GM21515 (cell line): ENCODE measurements around the gene STARD10.
A peak's percentile ranks its signal among the peaks of the same experiment; 100 is the strongest.

Experiments
- ATAC-seq: cut with Tn5 transposase; IDR thresholded peaks from one replicate; pipeline ENCODE4 v1.9.1; 2021; ENCODE audit not compliant: unreplicated experiment

The STARD10 gene

DNA sequence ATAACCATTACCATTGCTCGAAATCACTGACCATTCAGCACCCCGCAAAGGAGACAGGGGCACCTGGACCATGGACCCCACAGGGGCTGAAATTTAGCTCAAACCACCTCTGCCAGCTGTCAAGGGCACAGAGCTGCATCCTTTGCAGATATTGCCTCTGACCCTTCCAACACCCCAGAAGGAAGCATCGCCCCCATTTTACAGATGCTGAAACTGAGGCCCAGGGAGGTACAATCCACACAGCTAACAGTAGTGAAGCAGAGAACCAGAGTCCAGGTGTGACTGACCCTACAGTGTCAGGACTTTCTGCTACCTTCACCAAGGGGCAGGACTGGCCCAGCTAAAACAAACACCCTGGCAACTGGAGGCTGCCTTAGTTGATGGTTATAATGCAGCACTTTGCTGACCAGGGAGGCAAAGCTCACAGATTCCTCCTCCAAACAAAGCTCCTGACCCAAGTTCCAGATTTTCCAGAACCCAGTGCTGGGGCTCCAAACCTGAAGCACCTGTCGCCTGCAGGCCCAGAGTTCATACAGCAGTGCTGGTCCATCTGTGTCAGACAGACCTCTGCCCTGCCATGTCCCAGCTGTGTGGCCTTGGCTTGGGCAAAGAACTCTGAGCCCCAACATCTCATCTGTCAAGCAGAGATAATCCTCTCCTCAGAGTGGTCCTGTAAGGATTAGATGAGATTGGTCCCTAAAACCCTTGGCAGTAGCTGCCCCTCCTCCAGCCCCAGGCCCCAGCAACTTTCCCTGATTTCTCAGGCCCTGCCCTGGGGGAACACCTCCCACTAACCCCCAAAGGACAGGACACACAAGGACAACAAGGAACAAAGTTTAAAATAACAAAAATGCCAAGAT is 26.4 kb downstream of the STARD10 start:
- ATAC-seq = no peak

DNA sequence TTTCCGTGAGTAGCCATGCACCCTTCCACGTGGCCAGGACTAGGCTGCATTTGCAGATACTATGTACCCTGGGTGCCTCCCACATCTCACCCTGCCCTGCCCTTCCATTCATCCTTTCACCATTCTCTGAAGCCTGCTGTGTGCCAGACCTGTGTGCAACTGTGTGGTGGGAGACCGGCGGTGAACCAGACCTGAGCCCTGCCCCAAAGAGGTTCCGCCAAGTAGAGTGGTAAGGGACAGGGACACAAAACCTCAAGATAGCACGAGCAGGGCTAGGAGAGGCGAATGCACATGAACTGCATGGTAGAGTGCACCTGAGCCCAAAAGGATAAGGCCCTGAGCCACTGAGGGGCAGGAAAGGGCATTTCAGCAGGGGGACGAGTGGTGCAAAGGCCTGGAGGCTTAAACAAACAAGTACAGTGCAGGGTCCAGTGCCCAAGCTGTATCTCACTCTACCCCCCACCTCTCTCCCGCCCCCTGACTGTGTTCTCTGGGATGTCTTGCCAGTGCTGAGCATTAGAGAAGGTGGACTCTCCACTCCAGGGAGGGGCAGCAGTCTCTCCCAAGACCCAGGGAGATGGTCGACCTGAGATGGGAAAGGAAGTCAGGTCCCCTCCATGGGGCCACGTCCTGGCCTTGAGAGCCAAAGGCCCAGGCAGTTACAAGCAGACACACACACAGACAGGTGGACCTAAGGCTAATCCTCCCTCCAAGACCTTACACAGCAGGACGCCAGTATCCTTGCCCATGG is 27.5 kb downstream of the STARD10 start:
- no peak for ATAC-seq

DNA sequence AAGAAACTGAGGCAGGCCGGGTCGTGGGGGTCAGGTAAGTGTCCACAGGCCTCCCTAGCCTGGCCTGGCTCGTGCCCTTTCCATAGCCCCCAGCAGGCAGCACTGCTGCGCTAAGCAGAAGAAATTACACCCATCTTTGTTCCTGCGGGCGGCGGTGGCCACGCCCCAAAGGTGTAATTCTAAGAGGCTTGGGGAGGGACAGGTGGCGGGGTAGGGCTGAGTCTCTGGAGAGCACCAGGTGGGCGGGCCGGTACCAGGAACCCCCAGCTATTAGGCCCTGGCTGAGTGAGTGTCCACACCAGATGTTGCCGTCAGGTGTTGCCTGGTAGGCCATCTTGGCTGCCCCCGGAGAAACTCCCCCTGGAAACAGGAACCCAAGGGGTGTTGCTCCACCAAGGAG is 29.3 kb downstream of the STARD10 start:
- ATAC-seq = no peak

DNA sequence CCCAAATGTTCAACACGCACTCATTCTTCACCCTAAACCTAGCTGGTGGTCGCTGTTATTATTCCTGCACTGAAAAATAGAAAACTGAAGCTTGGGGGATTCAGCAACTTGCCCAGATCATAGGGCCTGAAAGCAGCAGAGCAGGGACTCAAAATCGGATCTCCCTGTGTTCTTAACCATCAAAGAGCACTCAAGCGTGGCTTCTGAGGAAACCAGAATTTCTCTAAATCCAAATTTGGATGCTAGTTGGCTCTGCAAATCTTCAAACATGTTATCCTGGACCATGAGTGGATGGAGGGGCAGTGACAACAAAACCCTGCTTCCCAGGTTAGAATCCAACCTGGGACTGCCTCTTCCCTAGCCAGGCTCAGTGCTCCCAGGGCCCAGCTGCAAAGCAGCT is 30.0 kb downstream of the STARD10 start:
- no peak for ATAC-seq

DNA sequence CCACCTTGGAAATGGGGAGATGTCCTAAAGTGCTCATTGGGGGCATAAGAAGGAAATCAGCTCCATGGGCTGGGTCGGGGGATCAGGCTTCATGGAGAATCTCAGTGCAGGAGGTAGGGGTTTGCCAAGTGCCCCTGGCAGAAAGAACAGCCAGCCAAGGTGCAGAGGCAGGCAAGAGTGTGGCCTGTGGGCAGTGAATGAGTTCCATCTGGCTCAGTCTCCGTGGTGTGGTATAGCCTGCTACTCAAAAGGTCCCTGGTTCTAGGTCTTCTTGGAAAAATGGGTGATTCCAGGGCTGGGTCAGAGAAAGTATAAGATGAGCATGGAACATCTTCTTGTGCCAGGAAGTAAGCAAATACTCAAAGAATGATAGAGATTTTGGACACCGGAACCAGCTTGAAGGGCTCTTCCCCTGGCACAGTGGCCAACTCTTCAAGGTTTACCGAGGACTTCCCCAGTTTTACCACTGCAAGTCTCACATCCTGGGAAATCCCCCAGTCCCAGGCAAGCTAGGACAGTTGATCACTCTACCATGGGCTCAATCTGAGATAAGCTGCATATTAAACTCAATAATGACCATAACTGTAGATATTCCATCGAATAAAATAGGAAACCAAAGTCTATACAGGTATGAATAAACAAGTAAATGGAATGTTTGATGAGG is 31.1 kb downstream of the STARD10 start:
- ATAC-seq = no peak

DNA sequence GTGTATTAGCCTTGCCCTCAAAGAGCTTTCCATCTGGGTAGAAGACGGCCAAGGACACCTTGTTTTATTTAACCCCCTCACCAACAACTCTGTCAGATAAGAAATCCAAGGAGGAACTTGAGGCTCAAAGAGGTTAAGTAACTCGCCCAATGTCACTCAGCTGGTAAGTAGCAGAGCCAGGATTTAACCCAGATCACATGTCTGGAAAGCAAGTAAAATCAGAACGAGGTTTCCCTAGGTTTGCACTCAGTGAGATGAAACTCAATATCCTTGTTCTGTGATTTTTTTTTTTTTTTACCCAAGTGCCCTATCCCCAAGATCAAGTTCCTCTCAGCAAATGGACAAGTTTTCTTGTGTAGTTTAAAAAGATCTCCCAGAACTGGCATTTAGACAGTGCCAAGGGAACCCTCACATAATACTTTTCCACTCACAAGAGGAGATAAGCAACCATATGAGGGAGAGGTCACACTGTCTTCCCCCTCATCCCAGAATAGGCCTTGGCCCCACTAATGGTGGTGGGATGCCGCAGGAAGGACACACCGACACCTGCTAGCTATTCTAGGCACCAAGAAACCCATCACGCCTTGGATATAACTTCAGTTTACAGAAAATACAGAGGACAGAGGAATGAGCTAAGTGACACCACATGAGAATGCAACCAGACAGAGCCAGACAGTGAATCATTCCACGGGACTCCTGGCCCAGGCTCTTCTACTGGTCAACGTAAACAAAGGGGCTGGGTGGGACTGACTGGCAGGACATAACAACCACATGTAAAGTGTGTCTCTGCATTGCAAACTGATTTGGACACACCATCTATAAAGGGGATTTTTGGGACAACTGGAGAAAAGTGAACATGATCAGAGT is 33.1 kb downstream of the STARD10 start:
- no peak for ATAC-seq

DNA sequence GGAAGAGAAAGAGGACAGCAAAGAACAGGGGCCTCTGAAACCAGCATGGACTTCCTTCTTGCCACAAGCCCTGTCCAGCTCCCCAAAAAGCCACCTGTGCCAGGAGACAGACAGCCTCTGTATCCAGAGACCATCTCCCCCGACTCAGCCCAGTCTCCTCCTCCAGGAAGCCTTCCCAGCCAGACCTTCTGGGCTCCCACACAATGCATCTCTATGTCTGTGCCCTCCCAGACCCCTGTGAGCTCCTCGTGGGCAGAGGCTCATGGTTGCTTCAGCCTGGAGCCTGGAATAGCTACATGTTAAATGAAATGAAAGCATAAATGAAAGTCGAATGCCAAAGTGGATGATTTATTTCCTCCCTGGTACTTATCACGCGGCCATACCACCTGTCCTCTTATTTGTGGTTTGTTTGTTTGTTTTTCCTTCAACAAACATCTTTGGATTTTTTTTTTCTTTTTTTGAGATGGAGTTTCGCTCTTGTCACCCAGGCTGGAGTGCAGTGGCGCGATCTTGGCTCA is 34.3 kb downstream of the STARD10 start:
- no peak for ATAC-seq

DNA sequence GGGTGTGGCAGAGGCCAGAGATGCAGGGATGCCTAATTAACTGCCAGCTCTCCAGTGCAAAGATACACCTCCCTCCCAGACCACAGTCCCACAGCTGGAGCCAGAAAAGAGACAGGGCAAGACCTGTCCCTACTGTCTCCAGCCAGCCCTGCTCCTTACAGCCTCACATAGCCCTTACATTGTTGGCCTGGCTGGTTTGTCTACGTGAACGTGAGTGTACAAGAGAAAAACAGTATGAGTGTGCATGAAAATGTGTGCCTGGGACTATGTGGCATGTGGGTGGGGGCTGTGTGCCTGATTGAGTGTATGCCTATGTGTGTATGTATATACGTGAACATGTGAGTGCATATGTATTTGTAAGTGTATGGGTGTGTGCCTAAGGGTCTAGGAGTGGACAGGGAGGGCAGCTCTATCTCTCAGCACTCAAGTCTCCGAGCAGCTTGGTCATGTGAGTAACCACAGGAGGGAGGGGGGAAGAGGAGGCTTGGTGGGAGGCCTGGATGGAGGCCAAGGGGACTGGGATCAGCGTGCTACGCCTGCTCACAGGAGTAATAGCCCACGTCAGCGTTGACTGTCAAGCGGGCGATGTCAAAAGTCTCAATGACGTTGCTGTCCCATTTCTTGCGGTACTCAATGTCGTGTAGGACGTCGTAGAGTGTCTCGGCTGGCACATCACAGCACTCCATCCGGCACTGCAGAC is 35.0 kb downstream of the STARD10 start:
- ATAC-seq = no peak

DNA sequence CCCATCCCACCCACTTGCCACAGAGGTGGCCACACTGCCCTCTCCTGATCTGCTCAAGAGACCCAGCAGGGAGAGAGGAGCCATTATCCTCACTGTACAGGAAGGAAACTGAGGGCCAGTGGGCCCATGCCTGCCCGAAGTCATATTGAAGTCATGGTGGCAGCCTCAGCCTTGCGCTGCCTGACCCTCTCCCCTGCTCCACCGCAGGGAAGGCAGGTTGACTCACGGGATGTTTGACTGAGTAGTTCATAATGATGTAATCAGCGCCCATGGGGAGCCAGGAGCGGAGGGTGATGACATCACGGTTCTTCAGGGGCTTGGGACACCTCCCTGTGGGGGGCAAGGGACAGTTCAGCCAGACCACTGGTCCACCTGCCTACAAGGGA is 35.5 kb downstream of the STARD10 start:
- ATAC-seq = no peak

DNA sequence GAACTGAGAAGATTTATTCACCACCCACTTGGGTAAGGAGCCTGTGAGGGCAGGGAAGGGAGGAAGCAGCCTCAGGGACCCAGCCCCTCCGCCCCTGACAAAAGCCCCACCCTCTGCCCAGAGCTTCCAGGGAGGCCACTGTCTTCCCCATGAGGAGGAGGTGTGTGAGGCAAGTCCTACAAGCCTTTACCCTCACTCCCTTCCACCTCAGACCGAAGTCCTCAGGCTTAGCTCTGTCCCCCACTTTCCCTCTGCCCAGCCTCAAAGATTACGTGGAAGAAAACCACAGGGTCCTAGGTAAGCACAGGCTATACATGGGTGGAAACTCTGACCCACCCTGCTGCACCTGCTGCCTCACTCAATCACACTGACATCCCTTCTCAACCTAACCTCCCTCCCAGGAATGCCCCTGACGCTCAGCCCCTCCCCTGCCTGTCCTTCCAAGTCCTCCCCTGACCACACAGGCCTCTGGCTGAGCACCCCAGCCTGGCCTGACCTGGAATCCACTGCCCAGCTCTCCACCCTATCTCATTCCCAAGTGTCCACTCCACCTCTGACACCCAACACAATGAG is 38.0 kb downstream of the STARD10 start:
- ATAC-seq = no peak

DNA sequence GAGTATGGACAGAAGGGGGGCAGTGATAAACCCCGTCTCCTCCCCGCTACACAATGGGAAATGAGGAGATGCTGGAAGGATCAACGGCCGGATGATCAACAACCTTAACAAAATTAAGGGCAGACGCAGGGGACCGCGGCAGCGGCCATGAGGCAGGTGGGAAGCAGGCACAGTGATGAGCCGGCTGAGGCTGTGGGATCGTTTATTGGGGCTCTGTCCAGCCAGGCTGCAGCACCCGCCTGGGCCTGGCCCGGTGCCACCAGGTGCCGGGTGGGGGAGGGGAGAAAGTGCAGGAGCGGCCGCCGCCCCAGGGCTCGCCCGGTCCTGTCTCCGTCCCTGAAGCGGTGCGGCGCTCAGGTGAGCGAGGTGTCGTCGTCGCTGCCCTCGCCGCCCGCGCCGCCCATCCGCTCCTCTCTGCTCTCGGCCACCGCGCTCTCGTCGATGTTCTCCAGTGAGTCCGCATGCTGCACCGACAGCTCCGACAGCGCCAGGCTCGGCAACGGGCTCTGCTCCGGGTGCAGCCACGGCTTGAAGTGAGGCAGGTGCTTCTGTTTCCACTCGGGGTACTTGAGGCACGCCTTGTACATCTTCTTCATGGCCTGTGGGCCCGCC is 39.2 kb downstream of the STARD10 start:
- ATAC-seq = no peak

DNA sequence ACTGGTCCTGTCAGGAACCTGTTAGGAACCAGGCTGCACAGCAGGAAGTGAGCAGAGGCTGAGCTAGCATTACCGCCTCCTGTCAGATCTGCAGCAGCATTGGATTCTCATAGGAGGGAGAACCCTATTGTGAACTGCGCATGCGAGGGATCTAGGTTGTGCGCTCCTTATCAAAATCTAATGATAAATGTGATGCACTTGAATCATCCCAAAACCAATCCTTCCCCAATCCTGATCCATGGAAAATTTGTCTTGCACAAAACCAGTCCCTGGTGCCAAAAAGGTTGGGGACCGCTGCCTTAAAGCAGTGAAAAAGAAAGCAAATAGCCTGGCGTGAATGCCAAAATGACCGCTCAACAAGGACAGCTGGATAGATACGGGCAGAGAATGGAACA is 39.7 kb downstream of the STARD10 start:
- no peak for ATAC-seq

DNA sequence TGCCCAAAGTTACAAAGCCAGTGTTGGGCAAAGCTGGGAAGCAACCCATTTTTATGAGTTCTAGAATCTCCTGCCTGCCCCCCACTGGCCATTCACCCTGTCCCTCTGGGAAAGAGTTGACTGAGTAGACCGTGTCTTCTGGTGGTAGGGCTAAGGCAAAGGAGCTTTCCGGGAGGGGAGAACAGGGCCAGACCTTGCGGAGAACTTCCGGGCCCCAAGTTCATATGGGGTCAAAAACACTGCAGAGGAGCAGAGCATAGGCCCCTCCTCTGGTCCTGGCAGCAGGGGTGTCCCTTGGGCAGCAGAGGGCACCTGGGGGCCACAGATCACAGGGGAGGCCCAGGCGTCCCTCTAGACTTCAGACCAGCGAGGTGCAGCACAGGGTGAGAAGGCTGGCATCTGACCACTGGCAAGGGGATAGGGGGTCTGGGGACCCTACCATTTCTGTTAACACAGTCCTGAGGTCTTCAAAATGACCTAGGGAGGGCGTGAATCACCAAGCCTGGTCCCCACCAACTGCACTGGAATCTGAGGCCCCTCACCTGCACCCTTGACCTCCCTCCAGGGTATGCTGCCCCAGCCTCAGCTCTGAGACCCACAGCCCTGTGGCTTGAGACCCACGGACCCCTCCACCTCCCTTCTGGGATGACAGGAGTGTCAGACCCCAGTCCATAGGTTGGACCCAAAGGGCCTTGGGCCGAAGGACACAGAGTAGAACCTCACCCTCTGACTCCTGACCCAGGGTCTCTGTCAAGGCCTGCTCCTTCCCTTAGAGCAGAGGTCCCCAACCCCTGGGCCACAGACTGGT is 40.3 kb downstream of the STARD10 start:
- no peak for ATAC-seq

DNA sequence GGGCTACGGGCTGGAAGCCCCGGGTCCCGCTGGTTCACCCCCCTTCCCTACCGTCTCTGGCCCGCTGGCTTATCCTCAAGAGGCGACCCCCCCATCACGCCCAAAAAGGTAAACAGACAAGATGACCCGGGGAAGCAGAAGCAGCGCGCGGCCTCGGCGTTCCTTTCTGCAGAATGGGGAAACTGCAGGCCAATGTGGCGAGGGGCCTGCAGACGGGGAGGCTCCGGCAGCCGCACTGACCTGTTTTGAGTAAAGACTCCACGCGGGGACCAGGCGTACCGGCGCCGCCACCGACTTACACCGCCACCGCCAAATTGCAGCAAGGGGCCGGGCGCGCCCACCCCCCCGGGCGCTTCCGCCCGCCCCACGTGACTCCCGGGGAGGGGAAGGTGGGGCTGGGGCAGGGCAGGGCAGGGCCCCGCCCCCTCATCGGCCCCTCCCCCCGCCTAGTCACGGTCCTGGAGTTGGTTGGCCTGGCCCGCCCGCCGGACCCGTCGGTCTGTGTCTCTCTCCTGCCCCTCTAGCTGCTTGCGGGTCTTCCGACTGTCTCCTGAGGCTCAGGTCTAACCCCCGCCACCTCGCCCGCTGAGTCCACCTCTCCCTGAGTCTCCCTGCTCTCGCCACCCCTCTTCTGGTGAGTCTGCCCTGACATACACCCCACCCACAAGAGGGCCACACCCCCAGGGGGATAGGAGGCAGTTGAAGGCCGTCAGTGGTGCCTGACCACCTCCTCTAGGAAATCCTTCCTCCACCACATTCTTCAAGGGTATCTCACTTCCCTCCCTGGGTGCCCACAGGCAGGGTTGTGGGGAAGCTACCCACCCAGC is 41.5 kb downstream of the STARD10 start, which contains the start of gene ARAP1:
Gene ARAP1 (minus strand): TSS at position 321 of the 827 bp plus-strand sequence. CDS start 25,280 bp downstream, outside the sequence.
- ATAC-seq = peak; percentile 61

DNA sequence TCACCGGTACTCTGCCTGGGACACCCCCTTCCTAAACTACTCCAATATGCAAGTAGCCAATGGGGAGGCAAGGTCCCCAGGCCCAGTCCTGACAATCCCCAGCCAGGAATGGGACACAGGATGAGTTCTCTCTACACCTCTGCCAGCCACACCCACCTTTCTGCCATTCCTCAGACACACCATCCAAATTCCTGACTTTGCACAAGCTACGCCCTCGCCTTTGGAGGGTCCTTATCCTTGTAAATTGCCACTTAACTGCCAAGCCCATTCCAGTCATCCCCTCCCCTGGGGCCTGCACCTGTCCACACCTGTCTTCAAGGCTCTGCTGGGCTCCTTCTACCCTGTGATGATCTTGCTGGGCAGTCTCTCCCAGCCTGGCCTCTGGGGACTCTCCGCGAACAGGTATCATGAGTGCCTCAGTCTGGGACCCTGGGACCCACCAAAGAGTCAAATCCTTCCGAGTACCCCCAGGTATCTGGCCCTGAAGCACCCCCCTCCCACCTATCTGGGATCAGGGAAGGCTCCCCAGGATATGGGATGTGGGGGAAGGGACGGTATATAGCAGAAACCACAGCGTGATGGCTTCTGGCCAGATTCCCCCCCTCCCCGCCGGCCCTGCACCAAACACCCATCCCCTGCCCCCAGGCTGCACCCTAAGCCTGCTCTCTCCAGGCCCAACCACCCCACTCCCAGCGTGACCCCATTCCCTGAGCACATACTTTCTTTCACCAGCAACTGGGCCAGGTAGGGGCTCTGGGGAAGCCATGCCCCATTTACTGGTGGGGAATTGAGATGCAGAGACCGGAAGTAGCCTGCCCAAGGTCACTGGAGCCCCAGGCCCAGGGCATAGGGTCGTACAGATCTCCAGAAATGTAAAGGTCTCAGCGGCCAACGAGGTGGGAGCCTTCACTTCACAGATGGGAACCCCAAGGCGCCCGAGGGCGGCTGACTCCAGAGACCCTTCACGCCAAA is 42.4 kb downstream of the STARD10 start:
- ATAC-seq = no peak

DNA sequence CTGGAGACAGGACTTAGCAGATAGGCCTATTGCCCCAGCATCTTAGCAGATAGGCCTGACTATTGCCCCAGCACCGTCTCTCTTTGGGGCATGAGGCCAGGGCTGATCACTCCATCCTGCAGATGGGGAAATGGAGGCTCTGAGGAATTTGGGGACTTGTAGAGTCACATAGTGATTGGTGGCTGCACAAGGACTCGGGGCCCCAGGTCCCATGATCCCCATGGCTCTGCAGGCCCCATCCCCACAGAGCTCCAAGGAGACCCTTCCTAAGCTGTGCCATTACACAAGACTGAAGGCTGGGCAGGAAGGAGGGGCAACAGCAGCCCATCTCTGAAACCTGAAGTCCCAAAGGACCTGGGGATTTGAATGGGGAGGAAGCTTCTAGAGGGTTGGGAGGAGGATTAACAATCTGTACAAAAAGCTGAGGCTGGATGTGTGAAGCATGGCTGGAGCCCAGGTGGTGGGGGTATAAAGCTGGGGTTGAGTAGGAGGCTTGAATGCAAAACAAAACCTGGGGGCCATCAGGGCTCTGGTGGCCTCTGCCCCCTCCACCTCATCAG is 43.2 kb downstream of the STARD10 start:
- no peak for ATAC-seq
